GM19328 (cell line): ENCODE data around the gene MEGF6.

Experiments
- ATAC-seq: cut with Tn5 transposase; IDR thresholded peaks from one replicate; pipeline ENCODE4 v1.9.1; 2021; ENCODE audit warnings: mild to moderate bottlenecking, moderate library complexity; ENCODE audit not compliant: unreplicated experiment

The MEGF6 gene

DNA sequence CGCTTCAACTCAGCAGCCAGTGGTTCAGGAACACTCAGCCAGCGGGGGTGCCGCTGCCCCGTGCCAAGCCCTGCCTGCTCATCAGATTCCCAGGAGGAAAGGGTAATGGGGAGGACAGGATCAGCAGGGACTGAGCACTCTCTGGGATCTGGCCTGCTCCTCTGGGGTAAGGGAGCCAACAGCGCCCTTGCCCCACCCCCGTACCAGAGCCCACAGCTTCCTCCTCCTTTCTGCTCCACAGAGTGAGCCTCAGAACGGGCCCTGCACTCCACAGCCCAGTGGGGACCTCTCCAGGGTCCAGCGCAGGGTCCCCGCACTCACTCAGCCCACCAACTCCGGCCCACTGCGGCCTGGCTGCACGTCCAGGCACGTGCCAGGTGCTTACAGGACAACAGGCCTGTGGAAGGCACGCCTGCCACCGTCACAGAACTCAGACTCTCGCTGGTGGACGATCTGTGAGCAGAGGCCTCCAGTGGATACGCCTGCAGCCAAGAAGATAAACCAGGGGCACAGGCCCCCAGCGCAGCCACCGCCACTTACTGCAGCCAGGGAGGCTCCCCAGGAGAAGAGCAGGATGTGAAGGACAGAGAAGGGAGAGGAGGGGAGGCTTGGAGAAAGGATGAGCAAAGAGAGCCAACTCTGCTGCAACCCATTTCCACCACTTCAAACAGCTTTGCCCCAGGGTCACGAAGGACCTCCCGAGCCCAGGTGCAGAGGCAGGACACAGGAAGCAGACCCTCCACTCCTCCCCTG, 2.1 kb downstream of the MEGF6 start:
- ATAC-seq: no peak

GRCh38 chr1:3608154-3608553, 3.2 kb downstream of the MEGF6 start:
- no peak for ATAC-seq

- no peak for ATAC-seq
These were observed 3.6 kb downstream of the MEGF6 start for GRCh38 chr1:3607703-3608065.

DNA sequence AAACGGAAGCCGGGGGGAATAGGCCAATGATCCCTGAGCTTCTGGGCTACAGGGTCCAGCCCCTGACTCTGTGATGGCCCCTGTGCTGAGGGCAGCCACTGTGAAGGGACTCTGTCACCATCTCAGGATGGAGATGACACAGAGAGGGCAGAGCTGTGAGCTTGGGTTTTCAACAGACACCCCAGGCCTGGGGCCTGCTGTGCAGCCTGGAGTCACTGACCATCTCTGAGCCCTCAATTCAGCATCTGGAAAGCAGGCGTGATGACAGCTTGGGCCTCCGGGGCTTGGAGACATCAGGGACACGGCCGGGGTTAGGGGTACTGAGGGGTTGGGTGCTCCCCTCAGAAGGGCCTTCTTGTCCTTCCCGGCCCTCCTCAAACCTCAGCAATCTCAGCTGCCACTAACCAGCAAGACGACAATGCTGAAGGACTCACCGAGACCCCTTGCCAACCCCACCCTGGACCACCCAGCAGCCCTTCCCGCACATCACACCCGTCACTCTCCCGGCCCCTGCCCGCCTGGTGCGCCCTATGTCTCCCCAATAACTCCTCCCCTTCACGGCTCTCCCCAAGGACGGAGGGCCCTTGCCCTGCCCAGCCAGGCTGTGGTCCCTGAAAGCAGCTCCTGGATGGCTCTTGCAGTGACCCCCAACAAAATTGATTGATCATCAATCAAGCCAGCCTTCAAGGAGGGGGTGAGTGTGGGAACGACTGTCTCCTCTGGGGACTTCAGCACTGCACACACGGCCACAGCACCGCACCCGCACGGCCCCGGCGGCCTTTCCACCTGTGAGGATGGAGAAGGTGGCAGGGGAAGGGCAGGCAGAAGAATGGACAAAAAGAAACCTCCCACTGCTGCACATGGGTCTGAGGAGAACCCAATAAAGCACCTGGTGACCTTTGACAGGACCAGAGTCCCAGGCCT, 4.3 kb downstream of the MEGF6 start:
- ATAC-seq: no peak

DNA sequence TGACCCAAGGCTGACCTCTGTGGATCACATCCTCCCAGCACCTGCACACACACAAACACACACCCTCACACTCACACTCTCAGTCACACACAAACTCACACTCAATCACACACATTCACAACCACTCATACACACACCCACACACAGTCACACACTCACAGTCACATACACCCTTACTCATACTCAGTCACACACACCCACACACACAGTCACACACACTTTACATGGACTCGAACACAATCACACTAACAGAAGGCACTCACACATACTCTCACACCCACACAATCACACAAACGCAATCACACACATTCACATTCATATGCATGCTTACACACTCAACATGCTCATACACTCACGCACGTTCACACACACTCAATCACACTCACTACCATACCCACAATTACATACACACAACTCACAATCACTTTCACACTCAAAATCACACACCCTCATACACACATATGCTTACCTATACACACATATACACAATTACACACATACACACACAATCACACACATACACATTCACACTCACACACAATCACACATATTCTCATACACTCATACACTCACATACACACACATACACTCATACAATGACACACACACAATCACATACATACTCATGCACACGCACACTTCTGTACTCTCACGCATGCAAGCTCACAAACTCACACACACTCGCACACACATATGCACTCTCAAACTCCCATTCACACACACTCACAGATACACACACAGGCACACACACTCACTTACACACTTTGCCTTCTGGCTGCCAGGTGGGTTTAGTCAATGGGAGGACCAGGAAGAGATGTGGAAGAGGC, 6.1 kb downstream of the MEGF6 start:
- ATAC-seq: no peak

DNA sequence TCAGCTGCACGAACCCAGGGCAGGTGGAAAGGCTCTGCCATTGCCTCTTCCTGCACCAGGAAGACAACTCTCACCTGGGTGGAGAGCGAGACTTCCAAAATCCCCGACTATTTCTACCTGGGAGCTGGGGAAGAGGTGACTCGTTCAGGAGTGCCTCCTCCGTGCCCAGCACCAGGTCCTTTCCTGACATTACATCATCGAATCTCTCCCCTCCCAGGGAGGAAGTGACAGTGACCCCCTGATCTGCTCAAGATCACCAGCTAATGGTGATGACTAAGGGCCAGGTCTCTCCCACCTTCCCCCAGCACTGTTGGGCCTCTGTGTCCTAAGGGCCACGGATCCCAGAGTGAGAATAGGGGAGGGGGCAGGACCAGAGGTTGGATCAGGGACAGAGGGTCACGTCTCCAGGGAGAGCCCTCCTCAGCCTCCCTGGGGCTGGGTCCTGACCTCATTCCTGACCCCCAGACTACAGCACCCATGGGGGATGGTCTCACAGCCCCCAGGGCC, 6.8 kb downstream of the MEGF6 start:
- ATAC-seq: no peak

- no peak for ATAC-seq
These were observed 7.5 kb downstream of the MEGF6 start for GRCh38 chr1:3603571-3604467.

DNA sequence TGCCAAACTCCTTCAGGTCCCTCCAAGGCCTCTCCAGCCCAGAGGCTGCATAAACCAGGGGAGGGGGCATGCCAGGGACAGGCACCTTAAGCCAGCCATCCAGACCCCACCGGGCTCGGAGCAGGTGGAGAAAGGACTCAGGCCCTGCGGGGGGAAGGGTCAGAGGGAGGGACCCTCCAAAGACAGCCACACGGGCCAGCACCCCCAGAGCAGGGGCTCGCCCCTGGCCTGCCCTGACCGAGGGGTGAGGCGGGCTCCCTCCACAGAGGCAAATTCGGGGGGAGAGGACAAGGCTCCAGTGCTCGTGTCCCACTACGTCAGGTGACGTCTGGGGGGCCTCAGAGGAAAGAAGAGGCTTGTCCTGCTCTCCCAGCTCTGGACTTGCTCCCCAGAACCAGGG, 8.2 kb downstream of the MEGF6 start:
- ATAC-seq: no peak

GRCh38 chr1:3602375-3602774, 8.9 kb downstream of the MEGF6 start:
- no peak for ATAC-seq

GRCh38 chr1:3601743-3602142, 9.6 kb downstream of the MEGF6 start:
- no peak for ATAC-seq

GRCh38 chr1:3600354-3600753, 11.0 kb downstream of the MEGF6 start:
- no peak for ATAC-seq

DNA sequence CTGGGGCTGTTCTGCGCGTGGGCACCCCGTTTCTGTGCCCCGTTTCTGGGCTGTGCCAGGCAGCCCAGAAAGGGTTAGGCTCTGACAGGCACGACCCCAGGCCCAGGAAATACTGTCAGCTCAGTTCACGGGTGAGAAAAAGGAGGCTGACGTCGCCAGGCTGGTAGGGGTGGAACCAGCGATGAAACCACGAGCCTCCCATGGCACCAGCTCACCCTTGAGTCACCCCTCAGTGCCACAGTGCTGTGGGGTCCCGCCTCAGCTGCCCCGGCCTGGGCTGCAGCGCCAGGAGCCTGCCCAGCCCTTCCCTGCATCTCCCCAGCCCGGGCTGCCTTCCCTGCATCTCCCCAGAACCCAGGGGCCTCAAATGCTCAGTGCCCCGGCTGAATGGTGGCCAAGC, 11.5 kb downstream of the MEGF6 start:
- no peak for ATAC-seq

- ATAC-seq: no peak
These were observed 12.0 kb downstream of the MEGF6 start for GRCh38 chr1:3599286-3599811.

DNA sequence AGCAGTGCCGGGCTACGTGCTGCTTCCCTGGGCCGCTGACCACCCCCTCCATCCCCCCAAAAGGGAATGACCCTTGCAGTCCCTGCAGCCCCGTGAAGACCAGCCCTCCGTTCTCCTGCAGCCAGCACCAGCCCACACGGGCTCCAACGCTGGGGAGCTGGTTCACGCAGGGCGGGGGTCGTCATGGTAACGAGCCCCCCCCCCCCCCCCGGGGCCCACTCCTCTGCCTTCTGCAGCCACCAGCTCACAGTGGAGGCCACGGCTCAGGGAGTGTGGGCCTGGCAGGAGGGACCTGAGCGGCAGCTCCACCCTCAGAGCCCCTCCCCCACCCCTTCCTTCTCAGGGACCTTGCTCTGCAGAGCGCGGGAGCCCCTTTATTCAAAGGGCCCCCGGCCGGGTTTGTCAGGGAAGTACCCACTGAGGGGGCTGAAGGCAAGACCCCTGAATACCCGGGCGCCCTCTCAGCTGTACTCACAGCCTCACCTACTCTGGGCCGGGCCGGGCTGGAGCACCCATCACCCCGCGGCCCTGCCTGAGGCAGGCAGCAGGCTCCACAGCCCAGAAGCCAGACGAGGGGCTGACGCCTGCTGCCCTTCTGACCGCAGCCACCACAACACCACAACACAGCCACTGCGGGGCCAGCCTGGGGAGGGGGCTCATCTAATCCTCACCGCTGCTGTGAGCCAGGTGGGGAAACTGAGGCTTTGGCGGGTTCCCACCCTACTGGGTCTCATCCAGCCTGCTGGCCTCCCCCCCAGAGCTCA, 12.6 kb downstream of the MEGF6 start:
- no peak for ATAC-seq

DNA sequence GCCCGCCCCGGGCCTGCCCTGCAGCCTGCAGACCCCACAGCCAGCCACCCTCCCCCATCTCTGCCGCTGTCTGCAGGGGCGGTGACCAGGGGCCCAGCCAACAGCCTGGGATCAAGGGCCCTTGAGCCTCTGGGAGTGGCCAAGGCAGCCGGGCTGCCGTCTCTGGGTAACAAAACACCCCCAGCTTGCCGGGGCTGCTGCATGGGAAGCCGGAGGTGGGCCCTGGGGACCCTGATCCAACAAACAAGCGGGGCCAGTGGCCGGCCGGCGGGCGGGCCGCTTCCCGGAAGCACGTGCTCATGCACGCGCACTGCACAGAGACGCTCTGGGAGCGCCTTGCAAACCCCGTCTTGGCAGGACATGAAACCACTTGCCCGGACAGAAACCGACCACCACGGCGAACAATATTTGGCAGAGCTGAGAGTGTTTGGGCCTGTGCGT, 13.2 kb downstream of the MEGF6 start:
- no peak for ATAC-seq

DNA sequence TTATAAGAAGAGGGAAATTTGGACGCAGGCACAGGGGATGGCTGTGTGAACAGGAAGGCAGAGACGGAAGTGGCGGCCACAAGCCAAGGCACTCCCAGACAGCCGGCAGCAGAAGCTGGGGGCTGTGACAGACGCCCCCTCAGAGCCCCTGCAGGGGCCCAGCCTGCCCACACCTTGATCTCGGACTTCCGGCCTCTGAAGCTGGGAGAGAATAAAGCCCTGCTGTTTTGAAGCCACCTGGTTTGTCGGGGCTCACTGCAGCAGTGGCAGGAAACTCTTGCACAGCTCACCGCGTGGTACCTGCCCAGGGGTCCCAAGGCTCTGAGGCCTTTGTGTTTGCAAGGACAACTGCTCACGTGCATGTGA, 13.7 kb downstream of the MEGF6 start:
- no peak for ATAC-seq

DNA sequence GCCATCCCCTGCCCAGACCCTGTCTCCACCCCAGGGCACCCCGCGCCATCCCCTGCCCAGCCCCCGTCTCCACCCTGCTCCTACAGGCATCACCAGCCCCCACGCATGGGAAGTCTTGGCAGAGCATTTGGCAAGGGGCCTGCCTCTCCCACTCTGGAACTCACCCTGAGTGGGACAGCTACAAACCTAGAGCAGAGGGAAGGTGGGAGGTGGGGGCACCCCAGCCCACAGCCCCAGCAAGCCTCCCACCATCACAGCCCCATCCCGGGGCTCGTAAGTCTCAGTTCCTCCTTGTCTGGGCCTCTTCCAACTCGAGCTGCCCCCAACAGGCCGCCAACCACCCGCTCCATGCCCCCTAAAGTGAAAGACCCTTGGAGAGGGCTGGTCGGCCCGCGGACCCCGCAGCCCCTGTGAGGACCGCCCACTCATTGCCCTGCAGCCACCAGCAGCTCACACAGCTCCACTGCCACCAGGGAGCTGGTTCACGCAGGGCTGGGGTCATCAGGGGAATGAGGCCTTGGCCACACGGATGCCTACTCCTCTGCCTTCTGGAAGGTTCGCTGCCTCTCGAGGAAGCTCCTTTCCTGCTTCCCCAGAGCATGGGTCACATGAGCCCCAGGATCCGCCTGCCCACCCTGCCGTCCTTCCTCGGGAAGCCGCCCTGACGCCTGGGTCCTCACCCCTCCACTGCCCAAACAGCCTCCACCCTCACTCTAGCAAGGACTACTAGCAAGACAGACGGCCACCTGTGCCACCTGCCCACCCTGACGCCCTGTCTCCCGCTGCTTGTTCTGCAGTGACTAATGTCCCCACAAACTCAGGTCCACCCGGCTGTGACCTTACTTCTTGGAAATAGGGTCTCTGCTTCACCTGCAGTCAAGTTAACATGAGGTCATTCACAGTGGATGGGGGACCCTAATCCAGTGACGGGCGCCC, 14.4 kb downstream of the MEGF6 start:
- ATAC-seq: no peak

DNA sequence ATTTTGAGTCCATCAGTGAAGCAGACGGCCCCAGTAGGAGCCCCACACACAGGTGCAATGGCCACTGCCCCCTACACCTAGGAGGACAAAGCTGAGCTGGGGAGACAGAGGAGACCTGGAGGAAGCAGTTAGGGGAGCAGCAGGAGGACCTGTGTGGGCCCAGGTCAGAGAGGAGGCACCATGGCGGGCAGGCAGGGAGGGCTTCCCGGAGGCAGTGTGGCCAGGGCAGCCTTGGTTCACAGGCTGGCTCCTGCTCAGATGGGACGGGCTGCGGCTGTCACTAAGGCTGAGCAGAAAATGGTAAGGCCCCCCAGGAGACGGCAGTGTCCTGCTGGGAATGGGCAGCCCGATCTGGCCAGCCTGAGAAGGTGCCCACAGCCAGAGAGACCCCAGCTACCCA, 15.4 kb downstream of the MEGF6 start:
- no peak for ATAC-seq
